HG03103 (cell line): ENCODE data around the gene IL3.

Experiments used
- ATAC-seq: cut with Tn5 transposase; IDR thresholded peaks from one replicate; pipeline ENCODE4 v1.9.1; 2021; ENCODE audit warnings: low read depth; ENCODE audit not compliant: unreplicated experiment

The IL3 gene

GRCh38 chr5:132072070-132072469 lies 11.6 kb downstream of the IL3 start:
- no peak for ATAC-seq

GRCh38 chr5:132072528-132072927 lies 12.1 kb downstream of the IL3 start:
- ATAC-seq: no peak

- ATAC-seq: no peak
Observed at GRCh38 chr5:132073231-132074013, 13.0 kb downstream of the IL3 start, which contains the start of gene CSF2. TSS of gene CSF2 (plus strand) at chr5:132073789. CDS start at chr5:132073824, 35 bp downstream.

- no peak for ATAC-seq
Observed at GRCh38 chr5:132074091-132074771, 13.8 kb downstream of the IL3 start.

- no peak for ATAC-seq
Observed at GRCh38 chr5:132074772-132075718, 14.6 kb downstream of the IL3 start.

- ATAC-seq: no peak
Observed at GRCh38 chr5:132075719-132076077, 15.2 kb downstream of the IL3 start.

GRCh38 chr5:132076202-132076830 lies 15.9 kb downstream of the IL3 start:
- ATAC-seq: no peak

GRCh38 chr5:132076983-132077382 lies 16.5 kb downstream of the IL3 start:
- ATAC-seq: no peak

GRCh38 chr5:132079081-132079480 lies 18.6 kb downstream of the IL3 start:
- ATAC-seq: no peak

- ATAC-seq: no peak
Observed at GRCh38 chr5:132079619-132080018, 19.2 kb downstream of the IL3 start.

- no peak for ATAC-seq
Observed at GRCh38 chr5:132080595-132080994, 20.1 kb downstream of the IL3 start.

- ATAC-seq: no peak
Observed at GRCh38 chr5:132081458-132081857, 21.0 kb downstream of the IL3 start.

- ATAC-seq: no peak
Observed at GRCh38 chr5:132082329-132083023, 22.0 kb downstream of the IL3 start.

GRCh38 chr5:132083071-132083678 lies 22.7 kb downstream of the IL3 start:
- no peak for ATAC-seq

GRCh38 chr5:132085686-132086085 lies 25.2 kb downstream of the IL3 start:
- ATAC-seq: no peak

- ATAC-seq: no peak
Observed at GRCh38 chr5:132086277-132086794, 25.9 kb downstream of the IL3 start.

- ATAC-seq: no peak
Observed at GRCh38 chr5:132087176-132087575, 26.7 kb downstream of the IL3 start.

- no peak for ATAC-seq
Observed at GRCh38 chr5:132087661-132088060, 27.2 kb downstream of the IL3 start.

GRCh38 chr5:132089363-132089762 lies 28.9 kb downstream of the IL3 start:
- ATAC-seq: no peak
